HG03520 (cell line): Measurements from ENCODE around the gene CARD11.
A peak's percentile ranks its signal among the peaks of the same experiment; 100 is the strongest.

Source experiments
- ATAC-seq: cut with Tn5 transposase; IDR thresholded peaks from one replicate; pipeline ENCODE4 v1.9.1; 2021; ENCODE audit warnings: mild to moderate bottlenecking, moderate library complexity; ENCODE audit not compliant: unreplicated experiment

Gene CARD11

GRCh38 chr7:3043544-3044371 lies at the start of gene CARD11:
CARD11 (minus strand) TSS chr7:3043867; CDS start chr7:2958506, 85,361 bp downstream.
- peak; percentile 33 for ATAC-seq

- ATAC-seq: peak; percentile 80
Observed at GRCh38 chr7:3092468-3092867, 48.8 kb upstream of the CARD11 start.

GRCh38 chr7:3091631-3092030 lies 48.0 kb upstream of the CARD11 start:
- ATAC-seq: no peak

DNA sequence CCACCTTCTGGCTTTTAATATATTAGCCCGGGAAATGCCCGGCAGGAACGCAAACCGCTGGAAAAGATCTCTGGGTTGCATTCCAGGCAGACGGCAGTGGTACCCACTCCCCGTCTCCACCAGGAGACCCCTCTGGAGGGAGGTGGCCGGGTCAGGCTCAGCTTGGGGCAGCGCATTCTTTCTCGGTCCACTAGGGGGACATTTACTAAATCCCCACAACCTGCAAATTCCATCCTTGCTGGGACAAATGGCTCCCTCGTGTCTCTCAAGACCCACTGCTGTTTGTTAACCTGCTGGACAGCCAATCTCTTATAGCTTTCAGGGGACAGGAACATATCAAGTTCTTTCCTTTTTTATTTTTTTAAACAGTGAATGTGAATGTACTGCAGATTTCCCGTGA lies 45.8 kb upstream of the CARD11 start:
- no peak for ATAC-seq

DNA sequence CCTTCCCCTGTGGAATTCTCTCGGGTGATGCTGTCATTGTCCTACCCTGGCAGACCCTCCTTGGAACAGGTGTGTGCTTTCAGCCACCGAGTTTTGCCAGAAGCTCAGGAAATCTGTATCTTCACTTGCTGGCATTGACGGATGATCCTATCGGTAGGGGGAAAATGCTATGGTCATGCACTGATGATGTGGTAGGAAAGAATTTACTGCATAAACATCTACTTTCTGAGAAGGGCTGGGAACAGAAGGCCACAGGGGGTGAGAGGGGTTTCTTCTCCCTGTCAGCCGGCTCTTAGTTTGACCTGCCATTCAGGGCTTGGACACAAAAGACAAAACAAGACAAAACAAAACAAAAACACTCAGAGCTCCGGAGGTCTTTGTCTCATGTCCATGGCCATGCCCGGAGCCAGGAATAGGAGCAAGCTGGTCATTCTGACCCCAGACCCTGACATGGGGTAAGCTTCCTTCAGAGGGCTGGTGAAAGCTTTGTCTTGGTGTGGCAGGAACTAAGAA lies 43.6 kb upstream of the CARD11 start:
- no peak for ATAC-seq

DNA sequence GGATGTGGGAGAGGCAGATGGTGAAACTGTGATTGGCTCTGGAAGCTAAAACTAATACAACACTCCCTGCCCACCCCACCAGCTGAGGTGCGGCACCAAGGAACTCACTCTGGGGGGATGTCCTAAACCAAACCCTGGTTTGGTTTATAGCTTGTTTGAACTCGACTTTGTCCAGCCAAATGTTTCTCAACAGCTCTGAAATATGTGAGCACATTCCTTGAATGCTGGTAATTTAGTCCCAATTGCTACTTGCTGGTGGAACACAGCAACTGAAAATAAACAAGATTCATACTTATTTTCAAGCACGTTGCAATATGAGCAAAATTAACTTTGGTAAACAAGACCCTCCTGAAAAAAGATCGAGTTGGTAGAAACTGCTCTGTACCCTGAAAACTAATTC lies 39.7 kb upstream of the CARD11 start:
- no peak for ATAC-seq

DNA sequence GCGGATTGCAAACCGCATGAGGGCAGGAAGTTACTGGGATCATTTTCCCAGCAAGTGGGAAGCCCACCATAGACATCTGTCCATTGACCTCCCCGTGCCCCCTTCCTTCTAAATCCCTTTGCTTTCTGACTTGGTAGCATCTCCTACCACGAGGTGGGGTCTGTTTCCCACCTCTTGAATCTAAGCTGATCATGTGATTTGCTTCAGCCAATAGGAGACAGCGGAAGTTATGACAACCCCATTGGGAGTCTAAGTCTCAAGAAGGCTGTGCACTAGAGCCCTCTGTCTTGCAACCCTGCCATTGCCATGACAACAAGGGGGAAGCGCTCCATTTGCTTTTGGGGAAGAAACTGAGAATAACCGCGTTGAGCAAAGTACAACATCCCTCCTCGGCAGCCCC lies 39.2 kb upstream of the CARD11 start:
- ATAC-seq: no peak

DNA sequence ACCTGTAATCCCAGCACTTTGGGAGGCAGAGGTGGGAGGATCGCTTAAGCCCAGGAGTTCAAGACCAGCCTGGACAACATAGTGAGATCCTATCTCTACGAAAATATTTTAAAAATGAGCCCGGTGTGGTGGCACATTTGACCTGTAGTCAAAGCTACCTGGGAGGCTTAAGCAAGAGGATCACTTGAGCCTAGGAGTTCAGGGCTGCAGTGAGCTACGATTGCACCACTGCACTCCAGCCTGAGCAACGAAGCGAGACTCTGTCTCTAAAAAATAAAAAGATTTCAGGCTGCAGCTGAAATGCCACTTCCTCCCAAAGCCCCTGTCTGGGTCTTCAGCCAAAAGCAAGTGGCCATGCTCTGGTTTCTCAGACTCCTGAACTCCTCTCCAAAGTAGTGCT lies 38.7 kb upstream of the CARD11 start:
- ATAC-seq: no peak

DNA sequence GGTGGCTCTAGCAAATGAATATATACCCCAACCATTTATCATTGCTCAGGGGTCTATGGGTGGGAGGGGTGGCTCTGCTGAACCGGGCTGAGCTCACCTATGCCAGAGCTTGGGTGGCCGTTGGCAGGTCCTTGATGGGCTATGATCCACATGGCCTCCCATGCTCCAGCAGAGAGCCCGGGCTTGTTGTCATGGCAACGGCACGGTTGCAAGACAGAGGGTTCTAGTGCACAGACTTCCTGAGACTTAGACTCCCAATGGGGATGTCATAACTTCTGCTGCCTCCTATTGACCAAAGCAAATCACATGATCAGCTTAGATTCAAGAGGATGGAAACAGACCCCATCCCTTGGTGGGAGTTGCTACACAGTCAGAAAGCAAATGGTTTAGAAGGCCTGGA lies 36.4 kb upstream of the CARD11 start:
- no peak for ATAC-seq

DNA sequence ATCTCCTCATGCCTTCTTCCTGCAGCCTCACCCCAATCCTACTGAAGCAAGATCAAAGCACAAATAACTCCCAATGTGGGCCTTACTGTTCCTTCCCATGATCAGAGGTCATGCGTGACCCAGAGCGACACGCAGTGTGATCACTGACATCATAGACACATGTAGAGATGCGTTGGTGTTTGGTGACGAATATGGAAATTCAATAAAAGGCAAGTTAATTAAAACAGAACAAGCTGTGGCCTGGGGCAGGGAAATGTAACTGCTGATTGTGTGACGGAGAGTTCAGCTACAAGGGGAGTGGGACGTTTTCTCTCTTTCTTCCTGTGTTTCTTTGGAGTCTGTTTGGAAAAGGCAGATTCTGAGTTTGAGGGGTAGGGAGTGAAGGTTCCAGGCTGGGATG lies 34.8 kb upstream of the CARD11 start:
- ATAC-seq: no peak

DNA sequence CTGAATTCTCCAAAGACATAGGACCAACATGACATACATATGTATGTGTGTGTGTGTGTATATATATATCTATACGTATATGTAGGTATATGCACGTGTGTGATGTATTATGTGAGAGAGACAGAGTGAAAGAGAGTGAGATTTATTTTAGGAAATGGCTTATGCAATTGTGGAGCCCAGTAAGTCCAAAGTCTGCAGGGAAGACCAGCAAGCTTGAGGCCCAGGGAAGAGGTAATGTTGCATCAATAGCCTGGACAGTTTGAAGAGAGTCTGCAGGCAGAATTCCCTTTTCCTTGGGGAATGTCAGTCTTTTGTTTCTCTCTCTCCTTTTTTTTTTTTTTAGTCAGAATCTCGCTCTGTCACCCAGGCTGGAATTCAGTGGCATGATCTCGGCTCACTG lies 33.0 kb upstream of the CARD11 start:
- no peak for ATAC-seq

DNA sequence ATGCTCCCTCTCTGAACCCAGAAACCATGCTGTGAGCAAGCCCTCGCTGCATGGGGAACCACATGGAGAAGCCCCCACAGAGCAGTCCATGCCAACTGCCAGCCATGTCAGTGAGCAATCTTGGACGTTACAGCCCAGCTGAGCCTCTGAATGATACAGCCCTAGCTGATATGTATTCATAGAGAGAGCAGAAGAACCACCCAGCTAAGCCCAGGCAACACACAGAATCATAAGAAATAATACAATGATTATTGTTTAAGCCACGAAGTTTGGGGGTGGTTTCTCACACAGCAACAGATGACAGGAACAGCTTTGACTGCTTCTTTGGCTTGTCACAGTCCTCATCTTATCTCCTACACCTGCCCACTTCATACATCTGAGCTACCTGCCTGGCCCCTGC lies 32.5 kb upstream of the CARD11 start:
- ATAC-seq: no peak

DNA sequence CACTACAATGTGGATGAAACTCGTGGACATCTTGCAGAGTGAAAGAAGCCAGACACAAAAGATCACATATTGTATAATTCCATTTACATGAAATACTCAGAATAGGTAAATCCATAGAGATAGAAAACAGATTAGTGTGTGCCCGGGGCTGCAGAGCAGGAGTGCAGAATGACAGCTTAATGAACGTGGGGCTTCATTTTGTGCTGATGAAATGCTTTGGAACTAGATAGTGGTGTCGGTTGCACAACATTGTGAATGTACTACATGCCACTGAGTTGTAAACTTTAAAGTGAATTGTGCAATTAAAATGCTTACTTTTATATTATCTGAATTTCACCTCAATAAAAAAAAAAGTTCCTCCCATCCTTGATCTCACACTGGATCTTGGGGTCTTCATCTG lies 31.8 kb upstream of the CARD11 start:
- no peak for ATAC-seq

DNA sequence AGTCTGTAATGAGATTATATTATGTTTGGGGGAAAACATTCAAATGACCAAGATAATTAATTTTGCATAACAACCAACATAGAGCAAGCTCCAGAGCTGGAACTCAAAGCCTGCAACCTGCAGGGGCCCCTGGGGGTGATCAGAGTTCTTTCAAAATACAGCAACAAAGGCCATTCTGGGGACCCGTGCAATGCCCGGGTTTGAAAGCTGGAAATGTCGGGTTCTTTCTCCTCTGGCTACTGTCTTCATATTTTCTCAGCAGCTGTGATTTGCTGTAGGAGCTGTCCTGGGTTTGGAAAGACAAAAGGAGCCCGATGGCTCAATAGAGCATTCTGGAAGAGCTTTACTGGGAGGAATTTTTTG lies 30.8 kb upstream of the CARD11 start:
- ATAC-seq: no peak

GRCh38 chr7:3073763-3074458 lies 30.2 kb upstream of the CARD11 start:
- ATAC-seq: no peak

DNA sequence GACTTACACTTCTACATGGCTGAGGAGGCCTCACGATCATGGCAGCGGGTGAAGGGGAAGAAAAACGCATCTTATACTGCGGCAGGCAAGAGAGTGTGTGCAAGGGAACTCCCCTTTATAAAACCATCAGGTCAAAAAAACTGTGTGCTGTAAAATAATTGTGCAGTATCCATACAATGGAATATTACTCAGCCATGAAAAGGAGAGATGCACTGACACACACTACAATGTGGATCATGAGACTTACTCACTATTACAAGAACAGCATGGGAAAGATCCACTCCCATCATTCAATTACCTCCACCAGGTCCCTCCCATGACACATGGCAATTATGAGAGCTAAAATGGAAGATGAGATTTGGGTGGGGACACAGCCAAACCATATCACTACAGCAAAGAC lies 27.2 kb upstream of the CARD11 start:
- ATAC-seq: no peak

DNA sequence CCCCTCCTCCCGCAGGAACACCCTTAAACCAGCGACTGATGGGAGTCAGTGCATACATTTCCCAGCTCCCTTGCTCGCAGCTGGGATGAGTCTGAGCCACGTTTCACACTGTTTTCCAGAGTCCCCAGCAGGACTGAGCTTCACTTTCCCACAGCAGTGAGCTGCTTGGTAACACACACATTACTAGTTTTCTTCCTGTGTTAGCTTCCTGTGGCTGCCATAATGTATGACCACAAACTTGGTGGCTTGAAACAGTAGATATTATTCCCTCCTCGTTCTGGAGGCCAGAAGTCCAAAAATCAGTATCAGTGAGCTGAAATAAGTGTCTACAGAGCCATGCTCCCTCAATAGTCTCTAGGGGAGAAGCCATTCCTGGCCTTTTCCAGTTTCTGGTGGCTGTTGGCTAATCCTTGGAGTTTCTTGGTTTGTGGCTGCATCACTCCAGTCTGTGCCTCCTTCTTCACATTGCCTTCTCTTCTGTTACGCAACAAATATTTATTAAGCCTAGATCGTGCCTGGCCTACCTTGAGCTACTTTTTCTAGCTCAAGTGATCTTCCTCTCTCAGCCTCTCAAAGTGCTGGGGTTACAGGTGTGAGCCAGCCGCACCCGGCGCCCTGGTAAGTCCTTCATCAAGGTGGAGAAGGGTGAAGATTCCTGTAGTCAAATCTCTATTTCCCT lies 26.2 kb upstream of the CARD11 start:
- ATAC-seq: no peak

DNA sequence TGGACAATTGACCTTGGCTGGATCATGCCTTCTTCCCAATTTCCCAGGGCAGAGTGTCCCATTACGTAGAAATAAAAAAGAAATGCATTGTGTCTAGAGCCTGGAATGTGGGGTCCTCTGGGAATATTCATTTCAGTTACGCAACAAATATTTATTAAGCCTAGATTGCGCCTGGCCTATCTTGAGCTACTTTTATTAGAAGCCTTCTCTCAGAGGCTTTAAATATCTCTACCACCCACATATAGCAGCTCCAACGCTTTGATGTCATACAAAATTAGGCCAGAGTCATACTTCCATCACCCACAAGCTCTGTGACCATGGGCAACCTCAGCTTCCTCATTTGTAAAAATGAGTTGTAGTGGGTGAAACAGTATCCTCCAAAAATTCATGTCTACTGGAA lies 24.9 kb upstream of the CARD11 start:
- ATAC-seq: peak; percentile 41

DNA sequence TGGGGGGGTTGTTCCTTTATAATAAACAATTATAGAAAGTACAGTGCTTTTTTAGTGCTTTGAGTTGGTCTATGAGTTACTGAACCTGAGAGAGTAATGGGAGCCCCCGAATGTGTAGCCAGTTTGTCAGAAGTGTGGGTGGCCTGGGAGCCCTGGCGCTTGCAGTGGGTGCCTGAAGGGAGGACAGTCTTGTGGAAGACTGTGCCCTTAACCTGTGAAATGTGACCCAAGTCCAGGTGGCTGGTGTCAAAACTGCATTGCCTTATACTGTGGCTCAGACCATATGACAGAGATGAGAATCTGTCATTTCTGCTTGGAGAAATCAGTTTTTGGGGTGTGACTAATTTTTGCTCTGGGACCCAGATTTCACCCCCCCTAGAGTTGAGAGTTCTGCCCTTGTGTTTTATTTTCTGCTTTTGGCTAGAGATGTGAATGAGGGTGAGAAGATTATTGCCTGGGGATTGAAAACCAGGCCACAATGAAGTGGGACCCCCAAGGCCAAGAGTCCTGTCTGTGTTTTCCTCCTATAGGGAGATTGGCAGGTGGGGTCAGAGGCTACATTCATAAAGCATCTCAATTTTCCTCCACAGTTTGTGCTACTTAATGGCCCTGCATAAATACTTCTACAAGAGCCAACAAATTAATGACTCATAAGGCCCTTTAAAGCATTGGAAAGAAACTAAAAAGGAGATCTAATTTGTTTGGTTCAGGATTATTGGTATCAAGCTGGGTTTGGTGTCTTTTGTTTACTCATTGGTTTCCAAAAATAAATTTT lies 24.1 kb upstream of the CARD11 start:
- no peak for ATAC-seq

DNA sequence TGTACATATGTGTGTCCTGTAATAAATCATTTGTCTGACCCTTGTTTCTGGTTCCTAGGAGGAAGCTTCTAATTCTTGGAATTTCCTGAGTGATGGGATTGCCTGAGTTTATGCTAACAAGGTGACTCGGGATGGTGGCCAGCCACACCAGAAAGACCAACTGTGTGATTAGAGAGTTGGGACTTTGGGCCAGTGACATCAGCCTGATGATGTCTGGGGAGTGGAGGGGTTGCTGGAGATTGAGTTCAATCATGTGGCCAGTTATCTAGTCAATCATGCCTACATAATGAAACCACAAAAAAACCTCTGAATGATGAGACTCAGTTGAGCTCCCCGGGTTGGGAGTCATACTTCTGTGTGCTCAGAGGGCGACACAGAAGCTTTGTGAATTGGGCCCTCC lies 23.5 kb upstream of the CARD11 start:
- no peak for ATAC-seq

GRCh38 chr7:3066506-3066905 lies 22.8 kb upstream of the CARD11 start:
- no peak for ATAC-seq
